CD4-positive, alpha-beta T cell (primary cell): Measurements from ENCODE around the gene LAPTM5. TPM values are rescaled to one million over a fixed set of nuclear protein-coding genes. Genes with fewer than 3 reads are reported as not detected.

Experiments
- ATAC-seq: fragments of 200-7000 bp; cut with Tn5 transposase; one replicate; pipeline ENCODE4 v1.10.0; 2022; ENCODE audit warnings: mild to moderate bottlenecking; ENCODE audit not compliant: poor library complexity
- CTCF ChIA-PET: fragments of 350-600 bp; sonication (Branson Sonifier 250); formaldehyde crosslinking; loops from one replicate; lab custom pipeline; 2021; ENCODE audit warnings: antibody characterized with exemption, inconsistent platforms; lab: Charles Lee
- POLR2A ChIA-PET: fragments of 350-600 bp; sonication (Branson Sonifier 250); formaldehyde crosslinking; loops from one replicate; lab custom pipeline; 2021; ENCODE audit warnings: antibody characterized with exemption, inconsistent platforms; lab: Charles Lee
- DNase-seq, 14 experiments: peaks; one replicate each; pipeline ENCODE4 v3.0.0-alpha.2; 2013 to 2020; ENCODE audit warnings: mixed read lengths in 2 of 14
- H3K27ac ChIP-seq, 2 donors: one replicate each; pipeline versions ENCODE4 v1.5.1 to v1.7.0; 2013; ENCODE audit warnings: low read length in 2 of 2, low read depth in 1 of 2, mild to moderate bottlenecking in 1 of 2
- H3K27me3 ChIP-seq, 2 experiments: 1 replicate in 1 of 2; 2 replicates in 1 of 2; pipeline versions ENCODE4 v1.6.1 to v1.7.0; 2013; ENCODE audit warnings: low read length in 2 of 2, control low read depth in 1 of 2, mild to moderate bottlenecking in 1 of 2, moderate library complexity in 1 of 2; ENCODE audit not compliant: insufficient read depth in 2 of 2, control insufficient read depth in 1 of 2
- H3K36me3 ChIP-seq: one replicate; pipeline ENCODE4 v1.6.1; 2013; ENCODE audit warnings: low read length, control low read depth; ENCODE audit not compliant: insufficient read depth
- H3K4me1 ChIP-seq: one replicate; pipeline ENCODE4 v1.6.1; 2013; ENCODE audit warnings: low read length, control low read depth; ENCODE audit not compliant: insufficient read depth
- H3K4me3 ChIP-seq: one replicate; pipeline ENCODE4 v1.5.1; 2013; ENCODE audit warnings: mild to moderate bottlenecking, low read length, moderate library complexity
- H3K9me3 ChIP-seq, 2 experiments: 1 replicate in 1 of 2; 2 replicates in 1 of 2; pipeline versions ENCODE4 v1.6.1 to v1.7.0; 2013; ENCODE audit warnings: low read length in 2 of 2, mild to moderate bottlenecking in 2 of 2, control low read depth in 1 of 2, moderate library complexity in 1 of 2; ENCODE audit not compliant: control insufficient read depth in 1 of 2, insufficient read depth in 1 of 2
- H3K27ac Mint-ChIP-seq: one replicate; pipeline ENCODE4 v1.8.0; 2020; ENCODE audit warnings: mixed read lengths
- H3K27me3 Mint-ChIP-seq: one replicate; pipeline ENCODE4 v1.8.0; 2021; ENCODE audit warnings: mixed read lengths
- H3K36me3 Mint-ChIP-seq: one replicate; pipeline ENCODE4 v1.8.0; 2021; ENCODE audit warnings: low read depth, mixed read lengths
- H3K4me1 Mint-ChIP-seq: one replicate; pipeline ENCODE4 v1.8.0; 2021; ENCODE audit warnings: low read depth, mixed read lengths
- H3K4me3 Mint-ChIP-seq: one replicate; pipeline ENCODE4 v1.8.0; 2020; ENCODE audit warnings: mild to moderate bottlenecking, mixed read lengths
- H3K9me3 Mint-ChIP-seq: one replicate; pipeline ENCODE4 v1.8.0; 2020; ENCODE audit warnings: mixed read lengths
- CTCF ChIP-seq: fragments of 200-600 bp; IDR thresholded peaks from one replicate; pipeline ENCODE4 v1.8.0; 2022; ENCODE audit warnings: antibody characterized with exemption, mild to moderate bottlenecking
- intact Hi-C, 2 experiments: fragments of 100-400 bp; cut with DNase I in 1 of 2; cut with micrococcal nuclease in 1 of 2; formaldehyde crosslinking; loops; one replicate each; pipeline versions ENCODE4 v1.15.1 to v1.9.0; 2023 to 2025; cut with DNase I, micrococcal nuclease
- total RNA-seq, 174 experiments: library from RNA in 2 of 174; stranded (reverse) in 2 of 174; gene quantifications; one replicate each; pipeline ENCODE4 v1.2.3 and lab custom pipeline; 2021 to 2026

LAPTM5 gene
- total RNA-seq, 2 experiments from 2014 or later: 625 to 642 TPM

- Mint-ChIP-seq H3K36me3 (peaks cover 36% of the 10 kb centered on the region), H3K9me3 (no peaks in the 10 kb centered on the region), H3K27ac (peak overlapping the region; percentile 96), H3K4me3 (peak overlapping the region; percentile 96), H3K27me3 (no peaks in the 10 kb centered on the region), H3K4me1 (peaks cover 94% of the 10 kb centered on the region)
- Histone ChIP-seq H3K9me3 (no peaks in the 10 kb centered on the region), H3K27ac (peak overlapping the region; percentile 59 to 97), H3K27me3 (no peaks in the 10 kb centered on the region), H3K4me1 (peaks cover 90% of the 10 kb centered on the region), H3K4me3 (no peak overlapping the region), H3K36me3 (peaks cover 9% of the 10 kb centered on the region)
- ChIA-PET POLR2A (interaction anchor here (1.4 to 13.4 kb wide), 7 partner anchors 12 to 39 kb away, joined by 3 to 457 read pairs (median 11); no protein-coding TSS in a partner anchor), CTCF (interaction anchor here (4.4 to 6.8 kb wide), 3 partner anchors 15 to 40 kb away, joined by 20 to 47 read pairs (median 43); no protein-coding TSS in a partner anchor)
- ATAC-seq (no peak), DNase-seq (no peak)
- intact Hi-C loops: no loop called here
- no peak for TF ChIP-seq CTCF
Measured at GRCh38 chr1:30758785-30759380, 1.3 kb upstream of the LAPTM5 start.

GRCh38 chr1:30758121-30758688 is 631 bp upstream of the LAPTM5 start:
- ATAC-seq (no peak), DNase-seq (no peak)
- Mint-ChIP-seq H3K36me3 (peaks cover 42% of the 10 kb centered on the region), H3K27ac (peak overlapping the region; percentile 96), H3K4me1 (peaks cover 98% of the 10 kb centered on the region), H3K27me3 (no peaks in the 10 kb centered on the region), H3K4me3 (peak overlapping the region; percentile 96), H3K9me3 (no peaks in the 10 kb centered on the region)
- ChIA-PET CTCF (interaction anchor here (4.4 to 6.8 kb wide), 4 partner anchors 15 to 38 kb away, joined by 29 to 47 read pairs (median 39); no protein-coding TSS in a partner anchor), POLR2A (interaction anchor here (0.7 to 13.4 kb wide), 10 partner anchors 8 to 38 kb away, joined by 3 to 457 read pairs (median 7); no protein-coding TSS in a partner anchor)
- no peaks in the 10 kb centered on the region for H3K27me3 ChIP-seq
- peak overlapping the region; percentile 99 for H3K4me3 ChIP-seq
- peaks cover 11% of the 10 kb centered on the region for H3K36me3 ChIP-seq
- H3K9me3 ChIP-seq: no peaks in the 10 kb centered on the region
- H3K4me1 ChIP-seq: peaks cover 91% of the 10 kb centered on the region
- TF ChIP-seq CTCF: no peak
- intact Hi-C loops: no loop called here
- H3K27ac ChIP-seq: peak overlapping the region; percentile 95 to 97

GRCh38 chr1:30756545-30757351 is 826 bp downstream of the LAPTM5 start:
- peaks cover 21% of the 10 kb centered on the region for H3K36me3 ChIP-seq
- Mint-ChIP-seq H3K36me3 (peaks cover 52% of the 10 kb centered on the region), H3K27ac (peak overlapping the region; percentile 96), H3K4me1 (peaks cover 98% of the 10 kb centered on the region), H3K4me3 (peak overlapping the region; percentile 96), H3K27me3 (no peaks in the 10 kb centered on the region), H3K9me3 (no peaks in the 10 kb centered on the region)
- no peaks in the 10 kb centered on the region for H3K9me3 ChIP-seq
- POLR2A ChIA-PET: interaction anchor here (0.6 to 13.4 kb wide), 13 partner anchors 9 to 1575 kb away, joined by 3 to 457 read pairs (median 4); partner anchors contain the start of genes MATN1 and SRSF4
- ATAC-seq (peak; percentile 64), DNase-seq (peak; percentile 48 to 91 (median 71))
- CTCF ChIA-PET: interaction anchor here (4.4 to 6.8 kb wide), 3 partner anchors 13 to 37 kb away, joined by 29 to 43 read pairs (median 35); no protein-coding TSS in a partner anchor
- intact Hi-C loops: loop anchor here (1.0 to 2.0 kb wide), 5 partner anchors 7 to 38 kb away; no protein-coding TSS in a partner anchor
- H3K27ac ChIP-seq: peak overlapping the region; percentile 95 to 97
- no peak for TF ChIP-seq CTCF
- peak overlapping the region; percentile 99 for H3K4me3 ChIP-seq
- H3K27me3 ChIP-seq: no peaks in the 10 kb centered on the region
- H3K4me1 ChIP-seq: peaks cover 91% of the 10 kb centered on the region
